ENCODE measurements around the gene UPK3A.
"Not testable (repeated sequence)": the region's sequence is repeated elsewhere in the genome, so short reads cannot be mapped to it uniquely, and the experiment has no call there.

UPK3A gene

DNA sequence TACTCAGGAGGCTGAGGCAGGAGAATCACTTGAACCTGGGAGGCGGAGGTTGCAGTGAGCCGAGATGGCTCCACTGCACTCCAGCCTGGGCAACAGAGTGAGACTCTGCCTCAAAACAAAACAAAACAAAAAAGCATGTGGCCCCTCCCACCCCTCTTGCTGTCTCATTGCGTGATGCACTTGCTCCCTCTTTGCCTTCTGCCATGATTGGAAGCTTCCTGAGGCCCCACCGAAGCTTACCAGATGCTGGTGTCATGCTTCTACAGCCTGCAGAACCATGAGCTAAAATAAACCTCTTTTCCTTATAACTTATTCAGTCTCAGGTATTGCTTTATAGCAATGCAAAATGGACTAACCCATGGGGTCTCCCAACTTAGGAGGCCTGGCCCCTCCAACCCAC, 26.8 kb upstream of the UPK3A start:
- DNase-seq, result not testable (repeated sequence)

DNA sequence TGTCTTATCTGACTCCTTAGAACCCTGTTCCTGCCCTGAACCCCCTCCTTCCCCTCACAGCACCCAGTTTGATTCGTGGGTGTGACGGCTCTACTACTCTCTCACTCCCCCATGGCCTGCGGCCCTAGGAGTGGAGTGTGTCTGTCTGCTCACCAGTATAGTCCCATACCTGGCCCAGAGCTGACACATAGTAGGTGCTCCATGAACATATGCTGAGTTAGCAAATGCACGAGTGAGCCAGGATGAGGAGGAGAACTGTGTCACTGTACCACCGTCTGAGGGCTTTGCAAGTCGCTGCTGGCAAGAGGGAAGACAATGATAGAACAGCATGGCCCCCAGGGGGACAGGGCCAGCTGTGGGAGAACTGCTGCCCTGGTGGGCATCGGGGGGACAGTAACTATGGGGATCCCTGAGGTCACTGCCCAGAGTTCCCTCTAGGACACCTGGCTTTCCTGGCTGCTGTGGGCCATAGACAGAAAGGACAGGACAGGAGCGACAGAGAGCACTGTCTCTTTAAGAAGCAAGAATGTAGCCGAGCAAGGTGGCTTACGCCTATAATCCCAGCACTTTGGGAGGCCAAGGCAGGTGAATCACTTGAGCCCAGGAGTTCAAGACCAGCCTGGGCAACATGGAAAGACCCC, 24.9 kb upstream of the UPK3A start:
- DNase-seq, result no peak

DNA sequence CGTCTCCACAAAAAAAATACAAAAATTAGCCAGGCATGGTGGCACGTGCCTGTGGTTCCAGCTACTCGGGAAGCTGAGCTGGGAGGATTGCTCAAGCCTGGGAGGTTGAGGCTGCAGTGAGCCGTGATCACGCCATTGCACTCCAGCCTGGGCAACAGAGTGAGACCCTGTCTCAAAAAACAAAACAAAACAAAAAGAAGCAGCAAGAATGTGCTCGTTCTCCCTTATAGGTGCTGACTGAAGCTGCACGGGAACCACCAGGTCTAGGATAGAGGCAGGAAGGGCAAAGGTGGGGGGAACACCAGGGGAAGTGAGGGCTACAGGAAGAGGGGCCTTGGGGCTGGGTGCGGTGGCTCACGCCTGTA, 24.4 kb upstream of the UPK3A start:
- DNase-seq, result not testable (repeated sequence)

DNA sequence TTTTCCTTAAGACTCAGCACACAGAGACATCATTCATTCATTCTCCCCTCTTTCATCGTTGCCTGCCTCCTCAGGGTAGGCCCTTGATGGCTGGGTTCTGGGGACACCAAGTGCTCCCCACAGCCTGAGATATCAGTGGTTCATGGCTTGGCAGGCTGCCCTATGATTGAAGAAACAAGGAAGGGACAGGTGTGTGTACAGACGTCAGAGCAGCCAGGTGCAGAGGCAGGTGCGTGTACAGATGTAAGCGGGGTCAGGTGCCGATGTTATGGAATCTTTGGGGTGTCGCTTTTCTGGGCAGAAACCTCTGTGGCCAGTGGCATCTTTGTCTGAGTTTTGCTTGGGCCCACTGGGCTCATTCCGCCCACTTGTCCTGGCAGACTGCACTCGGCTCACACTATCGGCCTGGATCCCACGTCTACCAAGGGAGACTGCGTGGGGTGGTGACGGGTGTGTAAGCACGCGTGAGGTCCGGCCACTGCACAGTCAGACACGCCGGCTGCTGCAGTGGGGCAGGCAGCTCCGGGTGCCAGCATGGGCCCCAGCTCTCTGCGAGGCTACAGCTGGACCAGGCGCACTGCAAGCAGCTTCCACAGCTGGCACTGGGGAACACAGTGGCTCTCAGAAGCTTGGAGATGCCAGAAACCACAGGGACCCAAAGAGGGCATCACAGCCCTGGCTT, 23.2 kb upstream of the UPK3A start:
- DNase-seq, result no peak

DNA sequence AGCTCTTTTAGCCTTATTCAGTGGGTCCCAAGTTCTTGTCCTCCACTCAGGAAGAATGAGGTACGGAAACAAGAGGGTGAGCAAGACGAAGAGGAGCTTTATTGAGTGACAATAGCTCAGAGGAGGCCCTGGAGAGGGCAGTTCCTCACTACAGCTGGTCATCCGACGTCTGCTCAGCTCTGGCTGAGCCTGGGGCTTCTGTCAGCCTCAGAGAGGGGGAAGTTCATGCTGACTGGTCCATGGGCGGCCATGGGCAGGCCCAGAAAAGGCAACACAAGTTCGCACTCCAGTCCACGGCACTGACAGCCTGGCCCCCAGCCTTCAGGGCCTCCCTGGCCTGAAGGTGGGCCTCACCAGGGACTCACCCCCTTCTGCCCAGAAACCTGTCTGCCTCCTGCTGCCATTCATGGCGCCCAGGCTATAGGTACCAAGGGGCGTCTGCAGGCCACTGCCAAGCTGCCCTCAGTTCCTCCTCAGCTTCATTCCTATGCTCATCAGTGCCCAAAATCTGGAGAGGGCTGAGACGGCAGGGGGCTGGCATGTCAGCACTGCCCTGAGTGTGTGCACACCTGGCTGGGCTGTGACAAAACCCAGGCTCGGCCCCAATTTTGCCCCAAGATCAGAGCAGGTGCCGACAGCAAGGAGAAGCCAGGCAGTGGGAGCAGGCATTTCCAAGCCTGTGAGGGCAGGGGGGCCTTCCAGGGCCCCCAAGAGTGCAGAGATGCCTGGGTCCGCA, 22.4 kb upstream of the UPK3A start:
- no peak for DNase-seq

DNA sequence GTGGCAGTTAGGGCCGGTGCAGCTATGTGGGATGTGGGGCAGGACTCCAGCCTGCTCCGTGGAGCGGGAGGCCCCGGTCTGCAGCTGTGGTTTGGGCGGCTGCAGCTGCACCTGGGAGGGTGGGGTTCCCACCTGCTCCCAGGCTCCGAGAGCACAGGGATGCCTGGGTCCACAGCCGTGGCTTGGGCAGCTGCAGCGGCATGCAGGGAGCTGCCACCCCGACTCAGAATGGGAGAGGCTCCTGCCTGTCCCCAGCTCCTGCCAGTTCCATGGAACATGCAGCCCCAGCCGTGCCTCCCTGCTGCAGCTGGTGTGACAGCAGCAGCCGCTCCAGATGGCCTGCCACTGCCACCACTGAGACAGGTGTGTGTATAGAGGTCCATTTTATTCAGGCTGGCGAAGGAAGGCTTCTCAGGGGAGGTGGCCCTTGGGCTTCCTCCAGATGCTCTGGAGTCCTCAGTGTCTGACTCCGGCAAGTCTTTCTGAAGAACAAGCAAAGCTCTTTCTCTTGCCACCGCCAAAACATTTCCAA, 21.8 kb upstream of the UPK3A start:
- DNase-seq, result no peak

DNA sequence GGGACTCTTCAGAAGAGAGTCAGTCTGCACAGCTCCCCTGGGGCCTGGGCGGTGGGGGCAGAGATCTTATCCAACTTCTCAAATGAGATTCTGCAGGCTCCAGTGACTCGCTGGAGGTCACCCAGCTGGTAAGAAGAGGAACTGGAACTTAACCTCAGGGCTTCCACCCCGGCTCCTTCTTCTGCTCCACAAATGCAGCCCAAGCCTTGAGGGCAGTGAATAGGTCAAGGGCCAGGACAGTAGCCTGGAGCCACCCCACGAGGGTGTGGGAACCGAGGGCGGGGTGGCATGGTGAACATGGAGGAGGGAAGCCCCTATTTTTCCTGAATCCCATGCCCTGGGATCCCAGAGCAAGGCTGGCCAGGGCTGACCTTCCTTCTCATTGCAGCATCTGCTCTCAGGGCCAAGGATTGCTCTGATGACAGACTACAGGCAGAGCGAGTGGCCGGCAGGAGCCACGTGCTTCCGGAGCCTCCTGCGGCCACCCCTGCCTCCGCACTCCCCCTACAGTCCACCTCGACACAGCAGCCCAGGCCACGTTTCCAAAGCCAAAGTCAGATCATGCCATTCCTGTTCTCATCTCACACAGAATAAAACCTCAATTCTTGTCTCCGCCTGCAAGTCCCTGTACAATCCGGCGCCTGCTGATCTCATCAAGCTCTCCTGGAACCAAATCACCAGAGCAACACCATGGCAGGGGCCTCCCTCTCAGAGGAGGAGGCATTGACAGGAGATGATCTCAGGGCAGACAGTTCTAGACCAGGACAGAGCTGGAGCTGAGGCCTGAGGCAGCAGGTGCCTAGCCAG, 21.1 kb upstream of the UPK3A start:
- peak; percentile 68 for DNase-seq

DNA sequence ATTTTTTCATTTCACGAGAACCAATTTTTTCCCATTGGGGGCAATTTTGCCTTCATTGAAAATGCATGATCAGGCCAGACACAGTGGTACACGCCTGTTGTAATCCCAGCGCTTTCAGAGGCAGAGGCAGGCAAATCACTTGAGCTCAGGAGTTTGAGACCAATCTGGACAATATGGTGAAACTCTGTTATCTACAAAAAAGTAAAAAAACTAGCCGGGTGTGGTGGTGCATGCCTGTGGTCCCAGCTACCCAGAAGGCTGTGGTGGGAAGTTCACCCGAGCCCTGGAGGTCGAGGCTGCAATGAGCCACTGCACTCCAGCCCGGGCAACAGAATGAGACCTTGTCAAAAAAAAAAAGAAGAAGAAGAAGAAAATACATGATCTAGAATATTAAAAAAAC, 19.2 kb upstream of the UPK3A start:
- no peak for DNase-seq

DNA sequence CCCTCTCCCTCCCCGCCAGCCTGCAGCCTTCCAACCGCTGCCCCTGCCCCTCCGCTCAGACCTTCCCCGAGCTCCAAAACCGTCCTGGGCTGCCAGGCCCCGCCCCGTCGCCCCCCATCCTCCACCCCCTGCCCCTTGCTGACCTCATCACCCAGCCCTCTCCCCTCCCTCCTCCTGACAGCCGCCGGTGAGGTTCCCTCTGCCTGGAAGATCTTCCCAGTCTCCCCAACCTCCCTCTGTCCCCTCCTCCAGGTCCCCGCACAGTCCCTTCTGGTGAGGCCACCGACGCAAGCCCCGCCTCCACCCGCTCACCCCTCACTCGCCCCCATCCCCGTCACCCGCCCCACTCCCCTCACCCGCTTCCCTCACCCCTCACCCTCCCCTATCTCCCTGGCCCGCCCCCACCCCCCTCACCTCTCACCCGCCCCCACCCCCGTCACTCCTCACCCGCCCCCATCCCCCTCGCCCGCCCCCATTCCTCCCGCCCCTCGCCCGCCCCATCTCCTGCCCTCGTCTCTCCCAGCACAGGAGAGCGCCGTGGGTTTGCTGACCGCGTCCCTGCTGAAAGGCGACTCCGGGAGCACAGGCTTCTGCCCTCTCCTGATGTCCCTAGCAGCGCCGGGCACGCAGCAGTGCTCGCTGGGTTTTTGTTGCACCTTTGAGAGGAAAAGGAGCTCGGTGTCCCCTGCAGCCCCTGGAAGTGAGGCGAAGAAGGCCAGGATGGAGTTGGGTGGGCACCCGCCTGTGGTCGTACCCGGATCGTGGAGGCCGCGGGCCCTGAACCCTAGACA, 16.4 kb upstream of the UPK3A start:
- DNase-seq, result peak; percentile 13

DNA sequence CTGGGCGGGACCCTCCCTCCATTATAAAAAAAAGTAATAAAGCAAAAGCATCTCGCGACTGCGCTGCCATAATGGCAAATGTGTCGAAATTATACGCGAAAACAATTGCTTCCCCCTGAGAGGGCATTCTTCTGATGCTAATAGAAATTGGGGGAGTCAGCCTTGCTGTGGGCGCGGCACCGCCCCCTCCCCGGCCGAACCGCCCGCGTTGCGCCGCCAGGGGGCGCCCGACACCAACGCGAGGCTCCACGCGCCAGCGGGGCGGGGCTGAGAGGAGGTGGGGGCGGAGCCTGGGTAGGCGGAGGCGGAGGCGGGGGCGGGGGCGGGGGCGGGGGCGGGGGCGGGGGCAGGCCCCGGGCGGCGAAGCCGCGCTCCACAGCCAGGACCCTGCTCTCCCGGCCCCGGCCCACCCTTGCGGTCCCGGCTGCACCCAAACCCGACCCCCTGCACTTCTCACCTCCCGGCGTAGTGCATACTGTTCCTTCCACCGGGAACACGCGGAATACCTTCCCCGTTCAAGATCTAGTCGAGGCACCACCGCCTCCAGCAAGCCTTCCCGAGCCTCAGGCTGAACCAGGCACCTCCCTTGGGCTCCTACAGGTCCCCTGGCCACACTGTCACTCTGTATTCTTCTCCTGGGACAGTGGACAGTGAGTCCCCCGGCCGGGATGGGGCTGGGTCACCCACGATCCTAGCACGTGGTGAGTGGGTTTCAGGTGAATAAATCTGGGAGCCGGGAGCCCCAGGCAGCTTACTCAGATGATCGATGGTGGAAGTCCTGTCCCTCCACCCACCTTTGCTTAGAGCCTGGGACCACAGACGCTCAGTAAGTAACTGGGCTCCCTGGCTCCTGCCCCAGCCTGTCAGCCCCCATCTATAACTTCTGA, 15.5 kb upstream of the UPK3A start:
- DNase-seq, result peak; percentile 82

DNA sequence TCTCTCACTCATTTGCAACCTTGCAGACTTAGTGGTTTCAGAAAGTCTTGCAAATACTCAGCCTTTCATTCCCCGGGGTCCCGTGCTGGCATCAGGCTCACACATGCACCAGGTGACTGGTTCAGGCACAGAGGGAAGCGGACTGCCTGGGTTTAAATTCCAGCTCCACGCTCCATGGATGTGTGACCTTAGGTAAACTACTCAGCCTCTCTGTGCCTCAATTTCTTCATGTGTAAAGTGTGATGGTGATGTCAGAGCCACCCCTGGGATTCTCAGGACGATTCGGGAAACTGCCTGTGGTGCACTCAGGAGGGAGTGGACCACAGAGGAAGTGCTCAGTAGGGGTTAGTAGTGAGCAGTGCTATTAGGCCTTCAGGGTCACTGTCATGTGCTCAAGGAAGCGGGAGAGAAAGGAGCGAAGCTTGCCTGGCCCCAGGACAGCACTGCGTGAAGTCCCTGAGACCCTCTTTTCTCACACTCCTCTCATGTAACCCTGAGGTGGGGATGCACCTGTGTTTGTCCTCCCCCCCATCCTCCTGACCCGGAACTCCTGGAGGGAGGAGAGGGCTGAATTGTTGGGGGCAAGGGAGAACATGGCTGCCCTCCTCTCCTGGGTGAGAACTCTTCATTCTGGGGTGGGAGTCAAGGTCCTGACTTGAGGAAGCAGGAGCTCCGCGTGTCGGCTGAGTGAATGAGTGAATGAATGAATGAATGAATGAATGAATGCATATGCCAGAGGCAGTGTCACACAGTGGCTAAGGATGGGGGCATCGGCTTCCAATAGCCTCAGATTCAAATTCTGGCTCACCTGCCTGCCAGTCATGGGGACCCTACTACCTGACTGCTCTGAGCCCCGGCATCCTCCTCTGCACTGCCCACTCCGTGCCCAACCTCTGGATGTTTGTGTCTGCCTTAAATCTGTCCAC, 14.4 kb upstream of the UPK3A start:
- no peak for DNase-seq

DNA sequence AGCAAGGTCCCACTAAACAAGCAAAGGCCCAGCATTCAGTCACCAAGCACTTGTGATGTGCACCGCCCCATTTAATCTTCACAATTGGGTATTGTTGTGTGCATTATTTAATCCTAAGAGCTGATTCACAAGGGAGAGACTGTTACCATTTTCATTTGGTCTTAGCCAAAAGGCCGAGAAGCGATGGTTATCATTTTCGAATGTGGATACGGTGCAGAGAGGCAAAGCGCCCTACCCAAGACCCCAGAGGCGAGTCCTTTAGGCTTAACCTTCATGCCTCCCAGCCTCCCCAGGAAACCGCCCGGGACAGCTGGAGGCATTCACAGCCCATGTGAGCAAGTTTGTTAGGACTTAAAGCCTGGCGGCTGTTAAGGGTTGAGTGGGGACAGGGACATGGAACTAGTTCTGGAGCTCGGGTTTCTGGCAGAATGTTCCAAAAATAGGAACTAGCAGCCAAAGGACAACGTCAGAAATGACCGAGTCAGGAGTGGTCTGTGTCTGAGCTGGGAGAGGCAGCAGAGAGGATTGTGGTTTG, 13.0 kb upstream of the UPK3A start:
- no peak for DNase-seq

DNA sequence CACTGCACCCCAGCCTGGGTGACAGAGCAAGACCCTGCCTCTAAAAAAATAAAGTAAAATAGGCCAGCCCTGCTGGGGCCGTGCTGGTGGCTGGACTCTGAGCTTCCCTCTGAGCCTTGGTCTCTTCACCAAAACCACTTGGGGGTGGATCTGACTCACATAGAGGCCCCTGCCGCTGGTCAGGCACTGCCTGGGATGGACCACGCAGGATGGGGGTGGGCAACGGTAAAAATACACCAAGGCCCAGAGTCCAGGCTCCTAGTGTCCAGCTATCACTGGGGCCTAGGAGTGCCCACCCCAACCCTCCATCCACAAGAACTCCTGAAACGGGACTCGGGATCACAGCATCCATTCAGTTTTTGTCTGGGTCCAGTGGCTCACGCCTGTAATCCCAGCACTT, 12.3 kb upstream of the UPK3A start:
- no peak for DNase-seq

DNA sequence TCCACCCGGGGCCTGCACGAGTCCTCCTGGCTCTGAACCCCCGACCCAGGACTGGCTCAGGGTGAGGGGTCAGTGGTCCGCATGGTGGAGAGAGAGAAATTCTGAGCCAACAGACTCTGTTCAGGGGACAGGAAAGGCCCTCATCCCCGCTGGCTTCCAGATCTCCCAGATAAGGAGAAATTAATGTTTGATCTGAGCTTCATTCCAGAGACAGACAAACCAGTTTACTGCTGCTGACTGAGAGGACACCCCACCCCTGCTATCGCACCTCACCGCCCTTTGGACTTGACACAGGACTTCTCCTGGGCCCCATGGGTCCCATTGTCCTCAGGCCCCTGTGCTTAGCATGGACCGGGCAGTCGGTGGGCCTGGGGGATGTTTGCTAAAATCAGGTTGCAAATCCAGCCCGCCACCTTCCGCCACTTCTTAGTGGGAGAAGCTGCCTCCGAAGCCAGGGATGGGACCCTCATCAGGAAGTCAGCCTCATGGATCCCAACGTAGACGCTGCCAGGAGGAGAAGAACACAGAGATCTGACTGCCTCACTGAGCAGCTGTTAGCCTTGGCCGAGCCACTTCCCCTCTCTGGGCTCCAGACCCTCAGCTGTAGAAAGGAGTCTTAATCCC, 11.2 kb upstream of the UPK3A start:
- no peak for DNase-seq

DNA sequence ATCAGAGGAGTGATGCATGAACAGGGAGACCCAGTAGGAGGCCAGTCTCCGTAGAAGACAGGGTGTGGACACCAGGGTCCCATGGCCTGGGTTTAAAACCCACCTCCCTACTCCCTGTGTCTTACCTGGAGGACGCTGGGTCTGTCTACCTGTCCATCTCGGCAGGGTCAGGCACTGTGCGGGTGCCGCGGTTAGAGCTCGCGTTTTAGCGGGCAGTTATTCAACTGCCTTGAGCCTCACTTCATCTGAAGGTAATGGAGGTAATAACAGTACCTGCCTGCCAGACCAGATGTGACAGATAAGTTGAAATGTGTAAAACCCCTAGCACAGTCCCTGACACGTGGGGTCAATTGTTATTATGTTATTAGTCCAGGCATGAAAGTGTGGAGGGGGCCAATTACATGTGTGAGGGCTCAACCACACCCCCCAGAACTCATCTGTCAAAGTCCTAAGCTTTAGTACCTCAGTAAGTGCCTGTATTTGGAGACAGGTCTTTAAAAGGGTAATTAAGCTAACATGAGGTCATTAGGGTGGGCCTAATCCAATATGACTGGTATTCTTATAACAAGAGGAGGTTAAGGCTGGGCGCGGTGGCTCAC, 8.1 kb upstream of the UPK3A start:
- DNase-seq, result no peak

DNA sequence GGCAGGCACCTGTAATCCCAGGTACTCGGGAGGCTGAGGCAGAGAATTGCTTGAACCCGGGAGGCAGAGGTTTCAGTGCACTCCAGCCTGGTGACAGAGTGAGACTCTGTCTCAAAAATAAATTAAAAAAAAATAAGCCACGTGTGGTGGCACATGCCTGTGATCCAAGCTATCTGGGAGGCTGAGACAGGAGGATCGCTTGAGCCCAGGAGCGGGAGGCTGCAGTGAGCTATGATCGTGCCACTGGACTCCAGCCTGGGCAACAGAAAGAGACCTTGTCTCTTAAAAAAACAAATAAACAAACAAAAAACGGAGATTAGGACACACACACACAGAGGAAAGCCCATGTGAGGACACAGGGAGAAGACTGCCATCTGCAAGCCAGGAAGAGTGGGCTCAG, 7.0 kb upstream of the UPK3A start:
- not testable (repeated sequence) for DNase-seq

DNA sequence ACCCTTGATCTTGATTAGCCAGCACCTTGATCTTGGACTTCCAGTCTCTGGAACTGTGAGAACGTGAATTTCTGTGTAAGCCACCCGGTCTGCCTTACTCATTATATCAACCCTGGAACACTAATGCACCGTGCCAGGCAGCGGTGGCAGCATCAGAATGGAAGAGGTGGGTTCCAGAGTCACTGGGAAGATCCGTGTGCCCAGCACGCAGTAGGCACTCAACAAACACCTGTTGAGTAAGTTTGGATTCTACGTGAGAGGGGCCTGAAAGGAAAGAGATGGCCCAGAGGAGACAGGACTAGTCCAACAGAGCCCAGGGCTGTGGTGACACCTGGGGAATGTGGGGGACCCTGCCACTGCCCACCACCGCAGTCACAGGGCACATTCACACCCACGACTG, 6.6 kb upstream of the UPK3A start:
- DNase-seq, result no peak

DNA sequence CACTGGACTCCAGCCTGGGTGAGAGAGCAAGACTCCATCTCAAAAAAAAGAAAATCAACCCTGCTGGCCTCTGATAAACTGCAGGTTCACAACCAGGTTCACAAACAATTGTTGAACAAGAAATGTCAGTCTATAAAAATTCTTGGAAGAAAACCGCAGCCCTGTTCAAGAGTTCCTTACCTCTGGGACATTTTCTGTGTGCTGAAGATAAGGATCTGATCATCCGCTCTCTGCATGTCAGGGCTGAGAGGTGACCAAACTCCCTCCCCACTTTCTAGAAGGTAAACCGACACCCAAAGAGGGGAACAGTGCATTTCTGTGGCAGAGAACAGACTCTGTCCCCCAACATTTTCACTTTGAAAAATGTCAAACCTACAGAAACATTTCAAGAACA, 4.2 kb upstream of the UPK3A start:
- DNase-seq, result no peak

DNA sequence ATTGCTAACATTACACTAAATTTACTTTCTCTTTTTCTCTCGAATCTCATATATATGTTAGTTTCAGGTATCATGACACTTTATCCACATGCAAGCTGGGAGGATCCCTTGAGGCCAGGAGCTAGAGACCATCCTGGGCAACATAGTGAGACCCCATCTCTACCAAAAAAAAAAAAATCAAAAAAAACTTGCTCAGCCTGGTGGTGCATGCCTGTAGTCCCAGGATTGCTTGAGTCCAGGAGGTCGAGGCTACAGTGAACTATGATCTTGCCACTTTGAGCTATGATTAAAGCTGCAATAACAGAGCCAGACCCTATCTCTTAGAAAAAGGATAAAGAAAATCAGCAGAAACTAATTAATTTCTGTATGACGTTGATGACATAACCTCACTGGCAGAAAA, 3.7 kb upstream of the UPK3A start:
- DNase-seq, result no peak

All from fibroblast of skin of scalp (primary cell).